ENCODE results near the gene FAM110D.

Gene FAM110D

DNA sequence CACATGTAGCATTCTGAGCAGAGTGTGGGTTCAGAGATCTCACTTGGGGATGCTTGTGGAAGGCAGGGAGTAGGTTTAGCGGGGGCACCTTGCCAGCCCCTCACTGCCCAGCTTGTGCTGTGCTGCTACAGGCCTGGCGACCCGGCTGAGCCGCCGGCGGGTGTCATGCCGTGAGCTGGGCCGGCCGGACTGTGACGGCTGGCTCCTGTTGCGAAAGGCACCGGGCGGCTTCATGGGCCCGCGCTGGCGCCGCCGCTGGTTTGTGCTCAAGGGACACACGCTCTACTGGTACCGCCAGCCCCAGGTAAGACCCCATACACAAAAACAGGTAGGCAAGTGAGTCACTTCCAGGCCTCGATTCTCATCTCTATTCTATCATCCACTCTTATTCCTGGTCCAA is 26.0 kb downstream of the FAM110D start:
- no peak for DNase-seq (ENCODE audit: low read depth in 2 of 3, low spot score in 1 of 3)

GRCh38 chr1:26187882-26188281 is 29.0 kb downstream of the FAM110D start:
- no peak for DNase-seq (ENCODE audit: low read depth in 2 of 3, low spot score in 1 of 3)

GRCh38 chr1:26188477-26188876 is 29.6 kb downstream of the FAM110D start:
- DNase-seq (ENCODE audit: low read depth in 2 of 3, low spot score in 1 of 3), result no peak

- no peak for DNase-seq (ENCODE audit: low read depth in 2 of 3, low spot score in 1 of 3)
Measured at GRCh38 chr1:26189331-26189730, 30.5 kb downstream of the FAM110D start.

DNA sequence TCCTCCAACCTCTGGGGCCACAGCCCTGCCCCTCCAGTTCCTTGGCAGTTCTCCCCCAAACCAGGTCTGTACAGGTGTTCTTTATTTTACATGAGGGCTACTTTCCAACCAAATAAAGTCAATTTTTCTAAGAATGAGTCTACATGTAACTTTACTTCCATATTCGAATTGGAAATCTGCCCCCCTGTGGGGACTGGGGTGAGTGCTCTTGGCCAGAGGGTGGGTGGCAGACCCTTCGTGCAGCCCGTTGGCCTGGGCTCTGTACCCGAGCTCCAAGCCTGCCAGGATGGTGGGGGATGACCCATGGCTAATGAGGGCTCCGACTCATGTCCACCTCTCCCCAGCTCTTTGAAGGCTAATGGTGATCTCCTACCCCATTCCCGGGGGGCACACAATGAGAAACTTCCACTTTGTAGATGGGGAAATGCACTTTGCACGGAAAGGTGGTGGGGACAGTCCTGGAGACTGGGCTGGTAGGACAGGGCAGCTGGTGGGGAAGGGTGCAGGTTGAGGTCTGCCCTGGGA is 30.9 kb downstream of the FAM110D start:
- no peak for DNase-seq (ENCODE audit: low read depth in 2 of 3, low spot score in 1 of 3)

DNA sequence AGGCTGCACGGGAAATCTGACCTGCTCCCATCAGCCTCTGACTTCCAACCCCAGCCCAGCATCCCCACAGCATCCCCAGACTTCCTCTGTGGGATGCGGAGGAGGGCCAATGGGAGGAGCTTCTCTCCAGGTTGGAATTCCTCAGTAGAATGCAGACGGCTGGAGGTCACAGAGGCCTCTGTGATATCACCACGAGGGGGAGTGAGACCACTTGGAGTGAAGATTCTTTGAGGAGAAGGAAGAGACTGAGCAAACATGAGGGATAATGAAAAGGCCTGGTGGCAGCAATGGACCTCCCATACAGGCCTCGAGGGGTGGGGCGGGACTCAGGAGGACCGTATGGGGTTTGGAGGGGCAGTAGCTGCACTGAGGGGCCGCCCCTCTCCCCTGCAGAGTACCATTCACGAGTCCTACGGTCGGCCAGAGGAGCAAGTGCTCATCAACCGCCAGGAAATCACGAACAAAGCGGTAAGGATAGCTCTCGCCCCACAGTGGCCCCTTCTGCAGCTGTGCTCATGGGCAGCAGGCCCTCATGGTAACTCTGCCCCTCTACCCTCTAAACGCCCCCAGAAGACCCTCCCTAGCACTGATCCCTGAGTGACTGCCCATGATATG is 31.6 kb downstream of the FAM110D start, which contains the start of gene CATSPER4:
TSS of gene CATSPER4 (plus strand) at position 230 of the 615 bp plus-strand sequence. CDS start at position 256, 26 bp downstream.
- no peak for DNase-seq (ENCODE audit: low read depth in 2 of 3, low spot score in 1 of 3)

DNA sequence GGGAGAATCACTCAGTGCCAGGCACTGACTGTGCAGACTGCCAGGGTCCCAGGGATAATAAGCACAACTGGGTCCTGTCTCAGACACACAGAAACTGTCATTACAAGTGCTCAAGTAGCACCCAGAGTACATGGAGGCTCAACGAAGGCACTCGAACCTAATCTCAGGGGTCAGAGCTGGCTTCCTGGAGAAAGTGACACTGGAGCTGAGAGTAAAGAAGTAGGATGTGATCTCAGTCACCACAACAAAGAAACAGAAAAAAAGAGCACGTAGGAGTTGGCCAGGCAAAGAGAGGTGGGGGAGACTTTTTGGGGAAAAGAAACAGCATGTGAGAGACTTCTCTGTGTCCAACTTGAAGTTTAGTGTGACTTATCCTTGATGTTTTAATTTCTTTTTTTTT is 32.9 kb downstream of the FAM110D start:
- DNase-seq (ENCODE audit: low read depth in 2 of 3, low spot score in 1 of 3), result no peak

GRCh38 chr1:26195805-26196204 is 36.9 kb downstream of the FAM110D start:
- DNase-seq (ENCODE audit: low read depth in 2 of 3, low spot score in 1 of 3), result no peak

GRCh38 chr1:26197301-26197700 is 38.4 kb downstream of the FAM110D start:
- no peak for DNase-seq (ENCODE audit: low read depth in 2 of 3, low spot score in 1 of 3)

DNA sequence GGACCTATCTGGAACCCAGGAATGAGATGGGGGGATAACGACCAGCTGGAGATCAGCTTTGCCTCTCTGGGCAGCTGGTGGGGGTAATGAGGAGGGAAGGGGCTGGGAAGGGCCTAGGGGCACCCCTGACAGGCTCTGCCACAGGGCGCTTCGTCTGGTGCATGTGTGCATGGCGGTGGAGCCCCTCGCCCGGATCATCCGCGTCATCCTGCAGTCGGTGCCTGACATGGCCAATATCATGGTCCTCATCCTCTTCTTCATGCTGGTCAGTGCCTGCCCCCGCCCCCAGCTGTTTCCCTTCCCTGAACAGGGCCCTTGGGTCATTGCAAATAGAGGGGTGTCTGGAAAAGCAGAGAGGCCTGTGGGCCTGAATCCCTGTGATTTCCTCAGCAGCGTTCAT is 38.9 kb downstream of the FAM110D start:
- no peak for DNase-seq (ENCODE audit: low read depth in 2 of 3, low spot score in 1 of 3)

DNA sequence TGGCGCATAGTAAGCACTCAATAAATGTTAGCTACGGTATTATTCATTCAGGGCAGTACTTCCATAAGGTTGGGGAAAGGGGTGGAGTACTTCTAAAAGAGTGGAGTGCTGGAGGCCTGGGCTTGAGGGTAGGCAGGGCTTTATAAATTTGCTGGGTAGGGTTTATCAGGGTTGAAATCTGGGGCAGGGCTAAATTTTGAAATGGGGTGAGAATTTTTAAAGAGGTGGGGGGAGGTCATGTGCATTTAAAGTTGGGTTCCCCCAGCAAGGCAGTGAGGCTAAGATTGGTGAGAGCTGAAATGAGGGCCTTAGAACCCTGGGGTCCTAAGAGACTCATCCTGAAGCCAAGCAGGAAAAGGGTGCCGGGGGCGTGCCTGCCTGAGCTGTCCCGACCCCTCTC is 41.5 kb downstream of the FAM110D start:
- no peak for DNase-seq (ENCODE audit: low read depth in 2 of 3, low spot score in 1 of 3)

- DNase-seq (ENCODE audit: low read depth in 2 of 3, low spot score in 1 of 3), result no peak
Measured at GRCh38 chr1:26203642-26204318, 44.9 kb downstream of the FAM110D start.

GRCh38 chr1:26210147-26210870 is 51.4 kb downstream of the FAM110D start:
- no peak for DNase-seq (ENCODE audit: low read depth in 2 of 3, low spot score in 1 of 3)

GRCh38 chr1:26212726-26213125 is 53.8 kb downstream of the FAM110D start:
- no peak for DNase-seq (ENCODE audit: low read depth in 2 of 3, low spot score in 1 of 3)

DNA sequence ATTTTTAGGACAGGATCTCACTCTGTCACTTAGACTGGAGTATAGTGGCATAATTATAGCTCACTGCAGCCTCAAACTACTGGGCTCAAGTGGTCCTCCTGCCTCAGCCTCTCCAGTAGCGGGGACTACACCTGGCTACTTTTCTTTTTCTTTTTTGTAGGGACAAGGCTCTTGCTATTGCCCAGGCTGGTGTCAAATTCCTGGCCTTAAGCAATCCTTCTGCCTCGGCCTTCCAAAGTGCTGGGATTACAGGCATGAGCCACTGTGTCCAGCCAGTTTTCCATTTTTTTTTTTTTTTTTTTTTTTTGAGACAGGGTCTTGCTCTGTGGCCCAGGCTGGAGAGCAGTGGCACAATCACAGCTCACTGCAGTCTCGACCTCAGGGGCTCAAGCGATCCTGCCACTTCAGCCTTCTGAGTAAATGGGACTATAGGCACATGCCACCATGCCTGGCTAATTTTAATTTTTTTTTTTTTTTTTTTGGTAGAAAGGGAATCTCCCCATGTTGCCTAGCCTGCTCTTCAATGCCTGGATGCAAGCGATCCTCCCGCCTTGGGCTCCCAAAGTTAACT is 54.5 kb downstream of the FAM110D start:
- DNase-seq (ENCODE audit: low read depth in 2 of 3, low spot score in 1 of 3), result no peak

All from stimulated activated CD4-positive, alpha-beta T cell treated with anti-CD3 and anti-CD28 coated beads, Interleukin-12 subunit alpha, Interleukin-12 subunit beta, amount 100 ng/mL, for 48 hours (primary cell).